T follicular helper cell (primary cell): ENCODE data around the gene ACTR8.

Experiments
- DNase-seq: peaks from one replicate; pipeline ENCODE4 v3.0.0-alpha.2; 2020; ENCODE audit warnings: low read depth

The ACTR8 gene

DNA sequence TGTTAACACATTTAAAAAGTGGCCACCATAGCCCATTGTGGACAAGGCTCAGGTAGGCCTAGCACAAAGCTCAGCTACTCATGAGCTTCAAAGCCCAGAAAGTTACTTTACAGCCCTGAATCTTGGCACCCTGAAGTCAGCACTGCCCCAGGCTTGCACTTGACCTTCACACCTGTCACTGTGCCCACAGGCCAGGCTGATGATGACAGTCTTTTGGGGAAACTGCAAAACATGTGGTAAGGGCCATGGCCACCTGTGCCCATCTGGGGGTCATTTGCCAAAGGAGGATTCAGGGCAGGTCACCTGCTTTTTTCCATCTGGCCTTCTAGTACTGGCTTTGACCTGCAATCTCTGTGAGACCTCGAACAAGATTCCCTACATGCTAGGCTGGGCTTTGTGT is 46.7 kb downstream of the ACTR8 start:
- DNase-seq: no peak

DNA sequence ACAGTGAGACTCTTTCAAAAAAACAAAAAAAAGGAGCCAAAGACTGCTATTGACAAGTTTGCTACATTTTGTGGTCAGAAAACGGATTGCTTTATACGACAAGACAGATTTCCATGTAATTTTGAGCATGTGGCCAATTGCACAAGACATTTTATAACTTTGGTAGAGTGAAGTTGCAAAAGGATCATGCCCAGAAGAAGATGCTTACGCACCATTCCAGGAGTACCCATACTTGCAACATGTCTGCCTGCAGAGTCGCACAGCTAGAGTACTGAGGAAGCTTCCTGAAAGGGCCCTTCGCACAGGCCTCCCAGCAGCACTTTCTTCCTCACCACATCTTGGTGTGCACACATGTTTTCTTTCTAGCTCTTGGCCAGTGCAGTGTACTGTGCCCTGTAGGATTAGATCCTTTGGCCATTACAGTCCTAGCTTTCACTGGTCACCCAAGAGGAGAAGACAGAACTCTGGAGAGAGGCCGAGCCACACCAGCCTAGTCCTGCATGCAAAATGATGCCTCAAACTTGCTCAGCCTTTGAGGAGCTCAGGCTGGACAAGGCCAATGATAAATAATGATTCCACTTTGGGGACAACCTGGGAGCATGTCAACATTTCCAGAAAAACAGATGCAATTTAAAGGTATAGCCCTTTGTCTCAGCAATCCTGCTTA is 47.4 kb downstream of the ACTR8 start:
- DNase-seq: no peak

DNA sequence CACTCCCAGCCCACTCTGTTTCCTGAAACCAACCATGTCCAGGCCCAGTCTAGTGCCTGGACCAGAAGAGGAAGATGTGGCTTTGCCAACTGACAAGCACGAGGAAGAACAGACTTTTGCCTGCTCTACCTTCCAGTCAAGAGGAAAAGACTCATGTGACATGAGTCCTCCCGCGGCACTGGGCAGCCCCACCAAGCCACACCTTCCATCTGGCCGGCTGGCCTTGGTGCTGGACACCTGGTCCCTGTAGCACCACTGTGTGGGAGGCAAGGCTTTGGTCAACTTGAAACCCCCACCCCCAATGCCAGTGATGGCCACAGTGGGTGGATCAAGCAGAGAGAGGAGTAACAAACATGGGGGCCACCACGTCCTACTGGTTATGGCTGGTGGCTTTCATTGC is 48.3 kb downstream of the ACTR8 start:
- no peak for DNase-seq

DNA sequence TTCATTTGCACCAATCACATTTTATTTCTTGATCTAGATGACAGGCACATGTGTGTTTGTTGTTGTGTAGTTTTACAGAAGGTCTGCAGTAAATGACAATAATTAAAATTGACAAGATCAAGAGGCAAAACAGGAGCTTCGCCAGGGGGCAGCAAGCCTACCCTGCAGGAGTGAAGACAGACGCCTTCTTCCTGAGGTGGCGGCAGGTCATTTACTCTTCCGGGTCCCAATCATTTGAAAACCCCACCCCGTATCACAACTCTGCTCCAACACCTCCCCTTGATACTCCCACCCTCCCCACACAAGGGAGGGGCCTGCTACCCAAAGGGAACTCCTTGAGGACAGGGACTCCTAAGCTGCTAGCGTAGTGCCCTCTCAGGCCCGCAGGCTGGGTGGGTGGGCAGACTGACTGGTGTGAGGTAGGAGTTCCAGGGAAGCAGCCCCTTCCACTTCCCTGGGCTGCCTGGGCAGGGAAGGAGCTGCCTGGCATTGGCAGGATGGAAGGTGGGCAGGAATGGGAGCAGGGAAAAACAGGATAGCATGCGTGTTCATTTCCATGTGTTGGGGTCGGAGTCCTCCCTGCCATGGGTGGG is 48.8 kb downstream of the ACTR8 start:
- no peak for DNase-seq

DNA sequence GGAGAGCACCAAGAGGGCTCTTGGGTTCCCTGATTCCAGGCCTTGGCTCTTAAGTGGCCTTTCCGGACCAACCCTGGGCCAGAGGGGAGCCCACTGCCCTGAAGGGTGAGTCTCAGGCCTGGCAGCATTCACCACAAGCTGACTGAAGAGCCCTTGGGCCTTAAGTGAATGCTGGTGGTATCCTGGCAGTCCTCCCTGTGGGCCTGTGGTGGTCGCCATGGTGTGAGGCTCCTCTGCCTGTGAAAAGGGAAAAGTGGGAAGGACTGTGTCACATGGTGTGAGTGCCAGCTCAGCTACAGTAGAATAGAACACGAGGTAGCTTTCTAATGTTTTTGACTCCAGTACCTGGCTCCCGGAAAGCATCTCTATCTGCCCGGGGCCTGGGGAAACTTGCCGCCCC is 51.0 kb downstream of the ACTR8 start:
- DNase-seq: no peak

DNA sequence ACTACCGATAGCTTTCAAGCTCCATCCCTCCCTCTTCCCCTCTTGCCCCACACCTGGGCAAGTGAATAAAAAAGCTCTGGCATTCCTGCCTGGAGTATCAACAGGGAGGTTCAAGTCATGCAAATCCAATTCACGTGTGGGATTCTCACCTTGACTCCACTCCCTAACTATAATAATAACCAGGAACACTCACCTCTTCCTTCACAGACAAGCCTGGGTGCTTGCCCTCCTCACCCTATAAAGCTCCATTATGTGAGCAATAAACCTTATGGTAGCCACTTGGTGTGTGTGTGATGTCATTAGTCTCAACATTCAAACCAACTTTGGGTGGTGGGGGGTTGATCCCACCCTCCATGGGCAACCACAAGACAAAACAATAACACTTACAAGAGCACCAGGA is 52.3 kb downstream of the ACTR8 start:
- DNase-seq: no peak

DNA sequence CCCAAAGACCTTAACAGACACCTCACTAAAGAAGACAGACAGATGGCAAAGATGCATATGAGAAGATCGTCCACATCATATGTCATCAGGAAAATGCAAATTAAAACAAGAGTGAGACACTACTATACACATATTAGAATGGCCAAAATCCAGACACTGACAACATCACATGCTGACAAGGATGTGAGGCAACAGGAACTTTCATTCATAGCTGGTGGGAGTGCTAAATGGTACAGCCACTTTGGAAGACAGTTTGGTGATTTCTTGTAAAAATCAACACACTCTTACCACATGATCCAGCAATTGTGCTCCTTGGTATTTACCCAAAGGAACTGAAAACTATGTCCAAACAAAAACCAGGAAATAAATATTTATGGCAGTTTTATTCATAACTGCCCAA is 53.4 kb downstream of the ACTR8 start:
- DNase-seq: no peak

DNA sequence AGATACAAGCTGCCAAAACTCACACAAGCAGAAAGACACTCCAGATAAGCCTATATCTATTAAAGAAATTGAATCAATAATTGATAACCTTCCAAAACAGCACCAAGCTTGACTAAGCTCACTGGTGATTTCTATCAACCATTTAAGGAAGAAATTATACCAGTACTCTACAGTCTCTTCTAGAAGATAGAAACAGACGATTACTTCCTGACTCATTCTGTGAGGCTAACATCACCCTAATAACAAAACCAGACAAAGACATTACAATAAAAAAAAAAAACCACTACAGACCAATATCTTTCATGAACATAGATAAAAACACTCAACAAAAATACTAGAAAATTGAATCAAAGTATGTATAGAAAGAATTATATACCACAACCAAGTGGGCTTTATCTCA is 55.9 kb downstream of the ACTR8 start:
- DNase-seq: no peak

DNA sequence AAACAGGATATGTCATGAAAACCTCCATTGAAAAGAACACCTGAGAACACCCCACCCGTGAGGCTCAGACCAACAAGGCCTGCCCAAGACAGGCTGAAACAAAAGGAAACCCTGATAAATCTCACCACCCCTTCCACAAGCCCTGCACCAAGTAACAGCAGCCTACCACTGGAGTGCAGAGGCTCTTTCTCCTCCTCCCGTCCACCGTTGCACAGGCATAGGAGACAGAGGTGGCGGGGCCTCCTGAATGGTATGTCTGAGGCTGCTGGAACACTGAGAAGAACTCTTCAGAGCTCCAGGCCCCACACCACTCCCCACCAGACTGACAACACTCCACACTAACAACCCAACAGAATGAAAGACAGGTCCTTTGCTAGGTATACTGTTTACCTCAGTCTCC is 57.2 kb downstream of the ACTR8 start:
- no peak for DNase-seq

DNA sequence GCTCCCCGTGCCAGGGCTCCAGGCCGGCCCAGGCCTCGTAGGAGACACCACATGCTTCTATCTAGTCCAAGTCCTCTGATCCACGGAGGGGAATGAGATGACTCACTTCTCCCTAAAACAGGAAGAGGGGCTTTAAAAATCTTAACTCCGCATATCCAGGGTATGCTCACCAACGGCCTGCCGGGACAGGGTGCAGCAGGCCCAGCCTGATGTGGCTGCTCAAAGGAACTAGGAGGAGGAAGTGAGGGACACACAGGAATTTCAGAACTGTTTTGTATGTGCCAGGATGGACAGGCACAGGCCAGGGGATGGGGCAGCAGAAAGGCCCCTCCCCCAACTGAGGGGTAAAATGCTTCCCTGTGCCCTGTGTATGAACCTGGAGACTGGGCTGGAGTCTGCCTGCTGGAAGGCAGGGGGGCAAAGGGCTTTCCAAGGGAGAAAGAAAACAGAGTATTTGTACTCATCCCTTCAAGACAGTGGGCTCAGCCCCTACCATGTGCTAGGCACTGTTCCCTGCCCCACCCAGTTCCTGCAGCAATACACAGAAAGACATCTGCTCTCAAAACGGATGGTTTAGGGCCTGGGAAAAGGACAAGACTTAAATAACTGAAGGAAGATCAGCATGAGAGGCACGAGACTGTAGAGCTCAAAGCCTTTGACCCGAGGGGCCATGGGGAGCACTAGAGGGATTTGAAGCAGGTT is 57.8 kb downstream of the ACTR8 start:
- no peak for DNase-seq

DNA sequence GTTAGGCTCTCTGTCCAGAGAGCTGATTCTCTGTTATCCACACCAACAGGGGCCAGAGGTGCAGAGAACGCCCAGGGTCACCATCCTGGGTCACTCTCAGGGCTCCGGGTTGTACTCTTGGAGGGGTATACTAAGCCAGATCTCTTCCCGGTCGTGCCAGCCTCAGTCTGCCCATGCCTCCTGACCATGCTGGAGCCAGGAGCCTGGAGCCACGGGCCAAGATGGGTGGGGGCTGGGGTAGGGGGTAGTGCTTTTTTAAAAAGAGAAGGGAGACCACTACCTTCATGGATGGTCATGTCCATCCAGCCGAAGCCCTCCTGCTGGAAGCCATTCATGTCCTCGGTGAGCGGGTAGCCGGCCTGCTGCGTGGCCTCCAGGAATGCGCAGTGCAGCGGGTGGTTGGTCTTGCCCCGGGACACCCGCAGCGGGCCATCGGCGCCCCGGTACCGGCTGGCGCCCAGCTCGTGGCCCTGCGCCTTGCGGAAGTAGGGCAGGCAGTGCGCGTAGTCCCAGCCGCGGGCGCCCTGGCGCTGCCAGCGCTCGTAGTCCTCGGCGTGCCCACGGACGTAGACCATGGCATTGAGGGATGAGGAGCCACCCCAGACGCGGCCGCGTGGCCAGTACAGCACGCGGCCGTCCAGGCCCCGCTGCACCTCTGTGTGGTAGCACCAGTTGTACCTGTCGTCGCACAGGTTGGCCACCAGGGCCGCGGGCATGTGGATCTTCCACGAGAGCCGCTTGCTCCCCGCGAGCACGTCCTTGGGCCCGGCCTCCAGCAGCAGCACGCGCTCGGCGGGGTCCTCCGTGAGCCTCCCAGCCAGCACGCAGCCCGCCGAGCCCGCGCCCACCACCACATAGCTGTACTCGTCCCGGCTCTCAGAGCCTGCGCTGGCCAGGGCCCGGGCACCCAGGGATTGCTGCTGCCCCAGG is 58.7 kb downstream of the ACTR8 start:
- DNase-seq: no peak

DNA sequence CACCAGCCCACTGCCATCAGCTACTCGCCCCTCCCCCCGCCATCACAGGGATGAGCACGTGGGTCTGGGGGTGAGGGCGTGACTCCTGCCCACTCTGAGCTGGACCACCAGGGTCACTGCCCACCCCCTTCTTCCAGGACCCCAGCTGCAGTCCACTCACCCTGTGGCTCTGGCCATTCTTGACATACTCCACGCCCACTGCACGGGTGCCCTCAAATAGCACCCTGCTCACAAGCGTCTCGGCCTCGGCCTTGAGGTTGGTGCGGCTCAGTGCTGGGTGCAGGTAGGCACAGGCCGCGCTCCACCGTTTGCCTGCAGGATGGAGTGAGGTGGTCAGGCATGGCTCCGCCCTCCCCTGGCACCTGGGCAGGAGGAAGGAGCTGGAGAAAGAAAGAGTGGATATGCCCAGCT is 59.6 kb downstream of the ACTR8 start:
- no peak for DNase-seq

DNA sequence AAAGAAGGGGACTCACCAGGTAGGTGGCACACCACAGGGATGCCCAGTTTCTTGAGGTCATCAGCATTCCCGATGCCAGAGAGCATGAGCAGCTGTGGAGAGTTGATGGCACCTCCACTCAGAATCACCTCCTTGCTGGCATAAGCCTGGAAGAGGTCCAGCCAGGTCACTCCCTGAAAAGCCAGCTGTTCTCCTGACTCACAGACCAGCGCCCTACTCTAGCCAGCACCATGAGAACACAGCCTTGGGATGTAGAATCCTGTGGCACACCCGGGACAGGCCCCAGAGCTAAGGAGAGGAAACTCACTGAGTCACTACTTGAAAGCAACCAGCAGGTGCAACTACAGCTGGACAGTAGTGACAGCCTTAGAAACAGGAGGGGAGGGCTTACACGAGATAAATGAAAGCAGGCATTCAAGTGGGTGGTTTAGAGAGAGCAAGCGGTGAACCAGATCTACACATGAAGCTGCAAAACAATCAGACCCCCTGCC is 60.3 kb downstream of the ACTR8 start:
- no peak for DNase-seq

DNA sequence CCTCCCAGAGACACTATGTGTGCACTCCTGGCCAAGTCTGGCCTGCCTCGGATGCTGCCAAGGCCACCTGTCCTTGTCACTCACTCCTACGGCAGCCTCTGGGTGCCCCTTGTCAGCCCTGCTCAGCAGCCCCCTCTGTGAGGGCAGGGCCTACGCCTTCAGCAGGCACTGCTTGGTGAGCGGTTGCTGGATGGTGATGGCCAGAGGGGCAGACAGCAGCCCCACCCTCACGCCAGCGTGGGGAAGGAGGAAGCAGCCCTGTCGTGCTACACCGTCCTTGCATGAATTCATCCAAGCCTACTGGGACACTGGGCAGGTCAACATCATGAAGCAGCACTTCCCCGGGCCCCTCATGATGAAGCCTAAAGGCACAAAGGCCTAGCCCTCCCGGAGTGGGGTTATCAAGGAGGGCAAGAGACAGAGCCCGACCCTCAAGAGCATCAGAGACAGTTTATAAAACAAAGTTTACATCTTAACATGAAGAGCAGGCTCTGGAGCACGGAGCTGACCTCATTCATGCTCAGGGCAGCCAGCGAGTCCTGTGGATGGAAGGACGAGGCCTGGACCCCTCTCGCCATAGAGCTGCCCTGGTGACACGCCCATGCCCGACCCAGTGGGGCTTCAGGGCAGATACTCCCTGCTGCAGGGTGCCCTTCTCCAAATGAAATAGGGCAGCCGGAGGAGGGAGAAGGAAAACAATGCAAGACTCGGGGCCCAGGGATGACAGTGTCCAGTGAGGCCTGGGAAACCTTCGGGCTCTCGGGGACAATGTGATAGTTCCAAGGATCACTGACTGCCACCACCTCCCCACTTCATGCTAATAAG is 61.0 kb downstream of the ACTR8 start:
- no peak for DNase-seq

DNA sequence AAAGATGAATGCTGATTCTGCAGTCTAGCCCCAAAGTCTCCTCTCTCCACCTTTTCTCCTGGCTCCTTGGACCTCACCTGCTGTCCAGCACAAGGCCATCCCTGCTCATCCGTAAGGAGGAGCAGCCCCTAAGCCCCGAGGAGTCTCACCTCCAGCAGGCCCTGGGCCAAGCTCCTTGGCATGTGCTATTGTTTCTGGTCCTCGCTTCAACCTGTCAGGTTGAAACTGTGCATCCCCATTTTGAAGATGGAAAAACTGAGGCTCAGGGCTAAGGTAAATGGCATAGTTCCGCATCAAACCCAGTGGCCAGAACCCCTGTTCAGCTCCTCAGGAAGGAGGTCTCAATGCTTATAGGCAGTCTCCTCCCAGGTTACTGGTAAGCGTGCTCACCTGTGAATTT is 61.9 kb downstream of the ACTR8 start:
- DNase-seq: no peak

DNA sequence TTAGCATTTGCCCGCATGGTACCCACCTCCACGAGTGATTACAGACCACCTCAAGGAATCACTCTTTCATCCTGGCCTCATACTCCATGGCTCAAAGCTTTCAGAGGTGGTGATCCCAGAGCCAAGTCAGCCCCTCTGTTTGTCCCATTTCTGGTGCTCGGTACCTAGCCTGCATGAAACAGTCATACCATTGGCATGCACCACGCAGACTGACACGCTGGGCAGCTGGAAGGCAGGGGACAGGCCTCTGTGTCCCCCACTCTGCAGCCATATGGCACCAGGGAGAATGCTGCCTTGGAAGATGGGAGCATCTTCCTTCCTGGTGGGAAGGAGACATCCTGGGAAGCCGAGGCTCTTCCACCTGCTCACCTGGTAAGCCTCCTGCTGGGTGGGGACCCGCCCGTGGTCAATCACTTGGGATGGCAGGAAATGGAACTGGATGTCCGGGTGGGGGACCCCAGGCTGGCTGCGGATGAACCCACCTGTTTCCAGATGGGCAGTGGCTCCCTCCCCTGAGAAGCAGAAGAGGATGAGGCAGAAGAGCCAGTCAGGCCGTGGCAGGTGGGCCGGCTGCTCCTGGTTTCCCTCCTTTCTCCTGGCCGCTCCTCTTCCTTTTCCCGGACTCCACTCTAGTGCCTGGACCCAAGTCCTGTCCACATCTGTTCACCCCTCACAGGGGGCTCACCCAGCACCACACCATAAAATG is 62.6 kb downstream of the ACTR8 start:
- DNase-seq: no peak

DNA sequence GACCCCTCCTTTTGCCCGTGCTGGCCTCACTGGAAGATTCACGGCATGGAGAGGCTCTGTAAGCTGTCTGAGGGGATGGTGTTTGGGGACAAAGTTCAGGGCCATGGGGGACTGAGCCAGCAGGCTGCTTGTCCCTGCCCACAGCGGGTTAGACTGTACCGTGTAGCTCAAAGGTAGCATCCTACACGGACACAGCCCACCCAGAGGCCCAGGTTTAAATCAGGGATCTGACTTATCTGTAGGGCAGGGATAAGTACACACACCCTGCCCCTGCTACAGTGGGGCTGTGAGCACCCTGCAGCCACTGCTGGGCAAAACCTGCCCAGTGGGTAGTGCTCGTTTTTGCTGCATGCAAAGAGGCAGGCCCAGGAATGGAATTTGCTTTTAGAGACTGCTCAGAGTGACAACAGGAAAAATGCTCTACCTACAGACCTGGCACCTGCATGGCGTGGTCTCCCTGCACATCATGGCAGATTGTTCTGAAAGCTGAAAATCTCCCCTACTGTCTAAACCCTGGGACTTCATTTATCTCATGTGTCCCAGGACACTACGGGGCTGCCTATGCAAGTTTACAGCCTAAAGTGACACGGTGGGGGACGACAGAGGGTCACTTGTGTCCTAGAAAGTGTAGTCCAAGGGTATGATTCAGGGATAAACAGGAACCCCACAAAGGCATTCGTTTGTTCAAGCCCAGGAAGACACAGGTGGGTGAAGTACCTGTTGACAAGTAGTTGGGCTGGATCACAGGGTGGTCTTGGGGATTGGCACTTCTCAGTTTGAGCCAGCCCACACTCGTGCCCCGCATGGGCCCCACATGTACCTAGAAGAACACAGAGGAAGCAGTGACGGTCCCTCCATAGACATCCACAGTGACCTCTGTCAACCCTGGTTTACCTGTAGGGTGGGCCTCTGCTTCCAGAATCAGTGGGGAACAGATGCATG is 63.5 kb downstream of the ACTR8 start:
- DNase-seq: no peak

DNA sequence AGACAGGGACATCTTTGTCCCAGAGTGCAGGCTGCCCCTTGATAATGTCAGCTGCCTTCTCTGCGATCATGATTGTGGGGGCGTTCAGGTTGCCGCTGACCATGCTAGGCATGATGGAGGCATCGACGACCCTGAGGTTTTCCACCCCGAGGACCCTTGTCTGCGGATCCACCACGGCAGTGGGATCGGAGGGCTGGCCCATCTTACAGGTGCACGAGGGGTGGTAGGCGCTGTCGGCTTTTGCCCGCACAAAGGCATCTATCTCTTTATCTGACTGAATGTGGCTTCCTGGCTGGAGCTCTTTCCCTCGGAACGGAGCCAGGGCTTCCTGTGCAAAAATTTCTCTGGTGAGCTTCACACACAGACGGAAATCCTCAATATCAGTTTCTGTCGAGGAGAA is 64.1 kb downstream of the ACTR8 start:
- DNase-seq: no peak

DNA sequence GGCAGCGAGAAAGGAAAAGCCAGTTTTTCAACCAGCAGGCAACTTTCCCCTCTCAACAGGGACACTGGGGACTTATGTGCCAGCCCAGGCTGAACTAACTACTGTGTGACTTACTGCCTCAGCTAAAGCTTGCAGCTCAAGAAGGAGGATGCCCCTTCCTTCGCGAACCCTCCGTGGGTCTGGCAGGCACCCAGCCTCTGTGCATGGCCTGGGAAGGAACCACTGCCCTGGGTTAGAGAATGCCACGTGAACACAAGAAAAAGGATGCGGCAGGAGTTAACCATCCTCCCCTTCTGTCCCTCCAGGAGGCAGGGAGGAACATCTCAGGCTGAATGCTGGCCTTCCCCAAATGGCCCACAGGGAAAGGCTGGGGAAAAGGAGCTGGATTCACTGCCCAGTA is 64.7 kb downstream of the ACTR8 start:
- no peak for DNase-seq
